A673 (cell line): ENCODE results near the gene GPA33. TPM values are rescaled to one million over a fixed set of nuclear protein-coding genes. Genes with fewer than 3 reads are reported as not detected.

Experiments used
- BruUV-seq: library from RNA; stranded (reverse); fragments of 400-500 nt; replicated peaks from 2 replicates; lab custom pipeline; 2021; lab: Mats Ljungman, UMichigan
- CTCF ChIA-PET: fragments of 300-600 bp; sonication (Branson Sonifier 250); formaldehyde crosslinking; loops from one replicate; lab custom pipeline; 2022; ENCODE audit warnings: antibody characterized with exemption; lab: Charles Lee
- POLR2A ChIA-PET: fragments of 300-600 bp; sonication (Branson Sonifier 250); formaldehyde crosslinking; loops from one replicate; lab custom pipeline; 2022; ENCODE audit warnings: antibody characterized with exemption; ENCODE audit not compliant: low non-redundant PET; lab: Charles Lee
- DNase-seq: peaks from one replicate; pipeline ENCODE4 v3.0.0-alpha.2; 2015; ENCODE audit warnings: low spot score
- H3K27ac ChIP-seq: fragments of 200-600 bp; sonication (generic); 2 replicates; pipeline ENCODE4 v1.5.1; 2016; ENCODE audit warnings: mixed run types, low read depth, mild to moderate bottlenecking, mixed read lengths, antibody characterized with exemption, low read length; ENCODE audit not compliant: poor library complexity, severe bottlenecking
- H3K27me3 ChIP-seq: fragments of 200-600 bp; sonication (generic); replicated peaks from 2 replicates; pipeline ENCODE4 v1.6.1; 2017; ENCODE audit warnings: mixed run types, low read depth, mild to moderate bottlenecking, mixed read lengths, antibody characterized with exemption, low read length; ENCODE audit not compliant: insufficient read depth, poor library complexity
- H3K36me3 ChIP-seq: fragments of 200-600 bp; sonication (generic); 2 replicates; pipeline ENCODE4 v1.6.1; 2016; ENCODE audit warnings: mixed run types, mild to moderate bottlenecking, mixed read lengths, antibody characterized with exemption, low read length; ENCODE audit not compliant: insufficient read depth, poor library complexity, severe bottlenecking
- H3K4me1 ChIP-seq: fragments of 200-600 bp; sonication (generic); 2 replicates; pipeline ENCODE4 v1.6.1; 2017; ENCODE audit warnings: mixed run types, mild to moderate bottlenecking, mixed read lengths, antibody characterized with exemption, low read length; ENCODE audit not compliant: insufficient read depth, poor library complexity, severe bottlenecking
- H3K4me3 ChIP-seq: fragments of 200-600 bp; sonication (generic); 2 replicates; pipeline ENCODE4 v1.5.1; 2016; ENCODE audit warnings: low read depth, mixed run types, mild to moderate bottlenecking, mixed read lengths, low read length; ENCODE audit not compliant: poor library complexity, severe bottlenecking
- H3K9me3 ChIP-seq: fragments of 200-600 bp; sonication (generic); 2 replicates; pipeline ENCODE4 v1.6.1; 2016; ENCODE audit warnings: mixed run types, low read depth, mild to moderate bottlenecking, mixed read lengths, antibody characterized with exemption, low read length; ENCODE audit not compliant: poor library complexity, severe bottlenecking
- EZH2 ChIP-seq: fragments of 200-600 bp; sonication (generic); IDR thresholded peaks from 2 replicates; pipeline ENCODE4 v1.6.1; 2017; ENCODE audit warnings: borderline replicate concordance, low read depth, mild to moderate bottlenecking, mixed read lengths, antibody characterized with exemption, low read length; ENCODE audit not compliant: poor library complexity, severe bottlenecking
- intact Hi-C: fragments of 100-400 bp; cut with micrococcal nuclease; formaldehyde crosslinking; loops from one replicate; pipeline ENCODE4 v1.10.0; 2022; ENCODE audit not compliant: unreplicated experiment
- total RNA-seq: library from RNA; stranded (reverse); gene quantifications from 2 replicates; pipeline ENCODE4 v1.2.3, GENCODE V29; 2021
- TF ChIP-seq, protein P1 (sequence below): fragments of 300-800, 200-600 bp; sonication (generic); conservative IDR thresholded peaks from 2 replicates; pipeline ENCODE4 v1.5.1; 2017; ENCODE audit warnings: low read depth, mild to moderate bottlenecking, antibody characterized with exemption, low read length, moderate library complexity, mixed read lengths

GPA33 gene
- total RNA-seq, 1 experiment from 2014 or later: not detected

DNA sequence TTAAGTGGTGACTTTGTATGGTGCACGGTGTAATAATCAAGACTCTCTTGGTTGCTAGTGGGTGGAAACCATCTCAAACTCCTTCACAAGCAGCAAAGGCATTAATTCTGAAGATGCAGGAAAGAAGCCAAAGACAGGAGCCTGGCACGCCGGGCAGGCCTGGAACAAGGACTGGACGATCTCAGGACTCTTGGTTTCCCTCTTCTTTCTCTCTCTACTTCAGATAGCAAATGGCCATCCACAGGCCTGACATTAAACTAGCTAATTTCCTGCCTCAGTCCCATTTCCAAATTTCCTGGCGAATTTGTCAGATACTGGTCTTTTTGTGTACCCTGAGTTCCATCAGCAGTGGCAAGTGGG lies 31.9 kb upstream of the GPA33 start:
- no peaks in the 10 kb centered on the region for H3K27me3 ChIP-seq
- no peaks in the 10 kb centered on the region for H3K36me3 ChIP-seq
- peak overlapping the region; percentile 0 for H3K27ac ChIP-seq
- H3K9me3 ChIP-seq: no peaks in the 10 kb centered on the region
- H3K4me3 ChIP-seq: no peak overlapping the region
- no peak for DNase-seq
- intact Hi-C loops: no loop called here
- peaks cover 23% of the 10 kb centered on the region for H3K4me1 ChIP-seq
- POLR2A ChIA-PET: no interaction called here
- no peak for TF ChIP-seq EZH2
- TF ChIP-seq, protein P1, sequence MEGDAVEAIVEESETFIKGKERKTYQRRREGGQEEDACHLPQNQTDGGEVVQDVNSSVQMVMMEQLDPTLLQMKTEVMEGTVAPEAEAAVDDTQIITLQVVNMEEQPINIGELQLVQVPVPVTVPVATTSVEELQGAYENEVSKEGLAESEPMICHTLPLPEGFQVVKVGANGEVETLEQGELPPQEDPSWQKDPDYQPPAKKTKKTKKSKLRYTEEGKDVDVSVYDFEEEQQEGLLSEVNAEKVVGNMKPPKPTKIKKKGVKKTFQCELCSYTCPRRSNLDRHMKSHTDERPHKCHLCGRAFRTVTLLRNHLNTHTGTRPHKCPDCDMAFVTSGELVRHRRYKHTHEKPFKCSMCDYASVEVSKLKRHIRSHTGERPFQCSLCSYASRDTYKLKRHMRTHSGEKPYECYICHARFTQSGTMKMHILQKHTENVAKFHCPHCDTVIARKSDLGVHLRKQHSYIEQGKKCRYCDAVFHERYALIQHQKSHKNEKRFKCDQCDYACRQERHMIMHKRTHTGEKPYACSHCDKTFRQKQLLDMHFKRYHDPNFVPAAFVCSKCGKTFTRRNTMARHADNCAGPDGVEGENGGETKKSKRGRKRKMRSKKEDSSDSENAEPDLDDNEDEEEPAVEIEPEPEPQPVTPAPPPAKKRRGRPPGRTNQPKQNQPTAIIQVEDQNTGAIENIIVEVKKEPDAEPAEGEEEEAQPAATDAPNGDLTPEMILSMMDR: no peak
- CTCF ChIA-PET: no interaction called here
- BruUV-seq: no TSS peak

DNA sequence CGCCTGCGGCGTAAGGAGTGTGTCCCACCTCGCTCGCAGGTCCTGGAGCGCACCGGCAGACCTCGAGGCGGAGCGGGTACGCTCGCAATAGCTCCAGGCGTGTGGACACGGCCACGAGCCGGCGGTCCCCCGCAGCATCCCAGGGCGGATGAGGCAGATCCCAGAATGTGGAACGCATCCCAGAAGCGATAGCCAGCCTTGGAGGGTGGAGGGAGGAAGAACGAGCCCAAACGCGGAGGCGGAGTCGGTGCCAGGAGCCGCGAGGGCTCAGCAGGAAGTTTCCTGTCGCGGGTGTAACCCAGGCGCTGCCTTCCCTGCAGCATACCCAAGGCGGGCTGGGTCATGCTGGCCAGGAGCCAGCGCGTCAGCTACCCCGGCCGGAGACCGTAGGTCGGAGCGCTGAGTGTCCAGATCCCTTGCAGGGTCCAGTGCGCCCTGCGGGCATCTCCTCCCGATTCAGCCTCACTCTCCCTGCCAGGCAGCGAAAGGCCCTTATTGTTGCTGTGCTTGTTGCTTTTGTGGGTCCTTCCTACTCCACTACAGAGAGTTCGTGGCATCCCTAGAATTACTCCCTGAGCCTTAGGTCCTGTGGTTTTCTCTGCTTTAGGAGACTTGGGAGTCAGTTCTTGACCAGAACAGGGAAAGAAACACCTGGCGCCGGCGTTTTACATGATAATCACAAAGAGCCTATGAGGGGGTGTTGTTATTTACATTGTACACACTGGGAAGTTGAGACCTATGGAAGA lies 31.4 kb upstream of the GPA33 start:
- ChIA-PET CTCF (no interaction called here), POLR2A (no interaction called here)
- peak; percentile 92 for DNase-seq
- Histone ChIP-seq H3K27me3 (no peaks in the 10 kb centered on the region), H3K27ac (peak overlapping the region; percentile 0), H3K4me3 (peak overlapping the region; percentile 49), H3K4me1 (peaks cover 23% of the 10 kb centered on the region), H3K9me3 (no peaks in the 10 kb centered on the region), H3K36me3 (no peaks in the 10 kb centered on the region)
- TF ChIP-seq, protein P1: no peak
- TF ChIP-seq EZH2: no peak
- intact Hi-C loops: no loop called here
- no TSS peak for BruUV-seq

DNA sequence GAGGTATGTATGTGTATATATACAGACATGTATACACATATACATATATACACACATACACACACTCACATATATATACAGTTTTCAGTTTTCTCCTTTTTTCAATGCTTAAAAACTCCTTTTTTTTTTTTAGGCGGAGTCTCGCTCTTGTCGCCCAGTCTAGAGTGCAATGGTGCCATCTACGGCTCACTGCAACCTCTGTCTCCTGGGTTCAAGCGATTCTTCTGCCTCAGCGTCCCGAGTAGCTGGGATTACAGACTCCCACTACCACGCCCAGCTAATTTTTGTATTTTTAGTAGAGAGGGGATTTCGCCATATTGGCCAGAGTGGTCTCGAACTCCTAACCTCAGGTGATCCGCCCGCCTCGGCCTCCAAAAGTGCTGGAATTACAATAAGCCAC lies 30.7 kb upstream of the GPA33 start:
- peaks cover 23% of the 10 kb centered on the region for H3K4me1 ChIP-seq
- H3K4me3 ChIP-seq: peak overlapping the region; percentile 49
- POLR2A ChIA-PET: no interaction called here
- no peaks in the 10 kb centered on the region for H3K27me3 ChIP-seq
- CTCF ChIA-PET: no interaction called here
- TF ChIP-seq EZH2: no peak
- TF ChIP-seq, protein P1: no peak
- no peak for DNase-seq
- H3K36me3 ChIP-seq: no peaks in the 10 kb centered on the region
- intact Hi-C loops: no loop called here
- BruUV-seq: no TSS peak
- peak overlapping the region; percentile 0 for H3K27ac ChIP-seq
- H3K9me3 ChIP-seq: no peaks in the 10 kb centered on the region
